CD14-positive monocyte (primary cell): ENCODE measurements around the gene DGKI. TPM values are rescaled to one million over a fixed set of nuclear protein-coding genes. Genes with fewer than 3 reads are reported as not detected.

Experiments
- DNase-seq, 3 donors: peaks; one replicate each; pipeline ENCODE4 v3.0.0-alpha.2; 2011 to 2022
- H2AFZ ChIP-seq: 2 replicates; pipeline ENCODE4 v1.6.0; 2012; ENCODE audit warnings: mild to moderate bottlenecking, low read depth, low read length, inconsistent platforms; ENCODE audit not compliant: insufficient read depth, poor library complexity, severe bottlenecking
- H3K27ac ChIP-seq, 2 donors: 1 replicate in 1 of 2; 2 replicates in 1 of 2; pipeline ENCODE4 v1.5.1; 2012 to 2013; ENCODE audit warnings: low read length in 2 of 2, control low read depth in 1 of 2, inconsistent platforms in 1 of 2, low read depth in 1 of 2, mild to moderate bottlenecking in 1 of 2
- H3K27me3 ChIP-seq, 2 donors: one replicate each; pipeline versions ENCODE4 v1.6.0 to v1.6.1; 2011 to 2013; ENCODE audit warnings: low read length in 2 of 2; ENCODE audit not compliant: control insufficient read depth in 2 of 2, insufficient read depth in 2 of 2
- H3K36me3 ChIP-seq, 2 donors: replicated peaks in 1 of 2; 1 replicate in 1 of 2; 2 replicates in 1 of 2; pipeline versions ENCODE4 v1.5.1 to v1.6.1; 2012 to 2013; ENCODE audit warnings: low read length in 2 of 2, control low read depth in 1 of 2, inconsistent platforms in 1 of 2, mild to moderate bottlenecking in 1 of 2; ENCODE audit not compliant: insufficient read depth in 2 of 2, control insufficient read depth in 1 of 2
- H3K4me1 ChIP-seq, 2 donors: 1 replicate in 1 of 2; 2 replicates in 1 of 2; pipeline versions ENCODE4 v1.5.1 to v1.6.1; 2012 to 2013; ENCODE audit warnings: low read length in 2 of 2, control low read depth in 1 of 2, inconsistent platforms in 1 of 2, mild to moderate bottlenecking in 1 of 2, moderate library complexity in 1 of 2; ENCODE audit not compliant: insufficient read depth in 2 of 2, control insufficient read depth in 1 of 2
- H3K4me2 ChIP-seq: replicated peaks from 2 replicates; pipeline ENCODE3; 2012; ENCODE audit warnings: low read length, moderate library complexity, mild to moderate bottlenecking; ENCODE audit not compliant: poor library complexity, severe bottlenecking; ENCODE audit errors: extremely low read depth
- H3K4me3 ChIP-seq, 3 experiments: fragments of 200-600 bp in 1 of 3; sonication (generic) in 1 of 3; replicated peaks in 1 of 3; 1 replicate in 2 of 3; 2 replicates in 1 of 3; pipeline ENCODE4 v1.5.1; 2011 to 2013; ENCODE audit warnings: low read length in 3 of 3, mild to moderate bottlenecking in 3 of 3, control low read depth in 2 of 3, low read depth in 2 of 3, inconsistent platforms in 1 of 3, moderate library complexity in 1 of 3
- H3K79me2 ChIP-seq: 2 replicates; pipeline ENCODE4 v1.6.0; 2012; ENCODE audit warnings: mild to moderate bottlenecking, control low read depth, inconsistent platforms, low read length, moderate library complexity; ENCODE audit not compliant: insufficient read depth
- H3K9ac ChIP-seq: 2 replicates; pipeline ENCODE4 v1.6.0; 2017; ENCODE audit warnings: low read length, mild to moderate bottlenecking; ENCODE audit not compliant: insufficient read depth, poor library complexity, severe bottlenecking
- H3K9me3 ChIP-seq, 2 donors: replicated peaks in 1 of 2; 1 replicate in 1 of 2; 2 replicates in 1 of 2; pipeline versions ENCODE4 v1.5.1 to v1.6.1; 2012 to 2013; ENCODE audit warnings: low read length in 2 of 2, control low read depth in 1 of 2; ENCODE audit not compliant: control insufficient read depth in 1 of 2, insufficient read depth in 1 of 2
- H4K20me1 ChIP-seq: 2 replicates; pipeline ENCODE4 v1.6.0; 2012; ENCODE audit warnings: mild to moderate bottlenecking, low read length, control low read depth, moderate library complexity; ENCODE audit not compliant: insufficient read depth
- H3K27ac Mint-ChIP-seq, 7 donors: one replicate each; pipeline ENCODE4 v1.8.0; 2020; ENCODE audit warnings: mild to moderate bottlenecking in 7 of 7, mixed read lengths in 7 of 7, moderate library complexity in 6 of 7, inconsistent platforms in 2 of 7
- H3K27me3 Mint-ChIP-seq, 3 donors: one replicate each; pipeline ENCODE4 v1.8.0; 2021 to 2022; ENCODE audit warnings: low read depth in 3 of 3, mild to moderate bottlenecking in 3 of 3, mixed read lengths in 3 of 3, moderate library complexity in 3 of 3, inconsistent platforms in 1 of 3
- H3K36me3 Mint-ChIP-seq, 2 donors: one replicate each; pipeline ENCODE4 v1.8.0; 2020; ENCODE audit warnings: mixed read lengths in 2 of 2, inconsistent platforms in 1 of 2, mild to moderate bottlenecking in 1 of 2
- H3K4me1 Mint-ChIP-seq: one replicate; pipeline ENCODE4 v1.8.0; 2020; ENCODE audit warnings: mild to moderate bottlenecking, mixed read lengths
- H3K4me3 Mint-ChIP-seq, 2 donors: one replicate each; pipeline ENCODE4 v1.8.0; 2020; ENCODE audit warnings: mild to moderate bottlenecking in 2 of 2, mixed read lengths in 2 of 2, moderate library complexity in 1 of 2
- H3K9me3 Mint-ChIP-seq, 7 donors: one replicate each; pipeline ENCODE4 v1.8.0; 2020 to 2022; ENCODE audit warnings: mixed read lengths in 7 of 7, mild to moderate bottlenecking in 6 of 7, moderate library complexity in 6 of 7, inconsistent platforms in 2 of 7
- CTCF ChIP-seq: fragments of 200-600 bp; IDR thresholded peaks from one replicate; pipeline ENCODE4 v1.8.0; 2022; ENCODE audit warnings: antibody characterized with exemption, mild to moderate bottlenecking
- WGBS: methylation state at CpG from one replicate; pipeline ENCODE4 v1.1.5; 2013; ENCODE audit warnings: missing lambda C conversion rate; ENCODE audit not compliant: insufficient coverage; 5-methylcytosine and 5-hydroxymethylcytosine counted together
- intact Hi-C, 2 donors: fragments of 100-400 bp; cut with micrococcal nuclease; formaldehyde crosslinking; loops; one replicate each; pipeline versions ENCODE4 v1.15.0 to v1.15.1; 2023
- polyA plus RNA-seq, 3 donors: library from polyadenylated mRNA; depleted of rRNA in 1 of 3; unstranded in 2 of 3; stranded (reverse) in 1 of 3; fragments of 300-500 nt in 2 of 3; fragments of >200 nt in 1 of 3; fragmentation: Illumina TruSeq in 2 of 3; gene quantifications; 1 replicate in 2 of 3; 2 replicates in 1 of 3; pipeline ENCODE4 v1.2.3, GENCODE V29; 2012 to 2021

DGKI gene
- polyA plus RNA-seq, 3 donors, result not detected

- H3K4me3 ChIP-seq, result no peak overlapping the region
- H3K9ac ChIP-seq, result no peak overlapping the region
- H3K36me3 ChIP-seq, result no peaks in the 10 kb centered on the region
- Mint-ChIP-seq H3K4me3 (peak overlapping the region in 1 of 2 donors; percentile 9), H3K27ac (peak overlapping the region in 1 of 7 donors; percentile 1), H3K36me3 (peaks cover 0 to 8% of the 10 kb centered on the region in 2 donors), H3K4me1 (peaks cover 3% of the 10 kb centered on the region), H3K27me3 (peaks cover 31 to 41% (median 33%) of the 10 kb centered on the region in 3 donors), H3K9me3 (peaks cover 0 to 9% (median 0%) of the 10 kb centered on the region in 7 donors)
- WGBS, result 96% methylated on average over 4 of the region's 6 CpGs
- no peak for DNase-seq
- no peak overlapping the region for H3K27ac ChIP-seq
- no peaks in the 10 kb centered on the region for H3K79me2 ChIP-seq
- H3K9me3 ChIP-seq, result peaks cover 0 to 18% of the 10 kb centered on the region in 2 donors
- peaks cover 34% of the 10 kb centered on the region in 2 donors for H3K27me3 ChIP-seq
- no peak for TF ChIP-seq CTCF
- peaks cover 0 to 2% of the 10 kb centered on the region in 2 donors for H3K4me1 ChIP-seq
- H4K20me1 ChIP-seq, result no peaks in the 10 kb centered on the region
- H2AFZ ChIP-seq, result no peak overlapping the region
- intact Hi-C loops, result no loop called here
- no peak overlapping the region for H3K4me2 ChIP-seq
These were observed 4.5 kb upstream of the DGKI start for GRCh38 chr7:137850972-137851945.

GRCh38 chr7:137850571-137850970 lies 3.8 kb upstream of the DGKI start:
- Mint-ChIP-seq H3K9me3 (peaks cover 0 to 11% (median 2%) of the 10 kb centered on the region in 7 donors), H3K36me3 (peaks cover 0 to 4% of the 10 kb centered on the region in 2 donors)
- no peak for TF ChIP-seq CTCF

More at GRCh38 chr7:137850571-137850970, 3.8 kb upstream of the DGKI start:
- Histone ChIP-seq H3K79me2 (no peaks in the 10 kb centered on the region), H3K27ac (no peak overlapping the region), H3K36me3 (no peaks in the 10 kb centered on the region), H3K4me3 (no peak overlapping the region), H3K9ac (no peak overlapping the region), H3K9me3 (peaks cover 0 to 23% of the 10 kb centered on the region in 2 donors), H3K27me3 (peaks cover 40 to 41% of the 10 kb centered on the region in 2 donors), H3K4me2 (no peak overlapping the region), H2AFZ (no peak overlapping the region), H4K20me1 (no peaks in the 10 kb centered on the region), H3K4me1 (peaks cover 0 to 2% of the 10 kb centered on the region in 2 donors)
- Mint-ChIP-seq H3K4me1 (peaks cover 5% of the 10 kb centered on the region), H3K4me3 (peak overlapping the region in 1 of 2 donors; percentile 9), H3K27ac (no peak overlapping the region), H3K27me3 (peaks cover 38 to 46% (median 40%) of the 10 kb centered on the region in 3 donors)
- DNase-seq, result no peak
- intact Hi-C loops, result no loop called here
- WGBS, result no CpG with 5 or more reads among the region's 2 CpGs
